GM23338 (cell line): ENCODE results near the gene SLC44A1. TPM values are rescaled to one million over a fixed set of nuclear protein-coding genes. Genes with fewer than 3 reads are reported as not detected.
A peak's percentile ranks its signal among the peaks of the same experiment; 100 is the strongest.

Experiments used
- ATAC-seq: fragments of 200-7000 bp; cut with Tn5 transposase; 3 replicates; pipeline ENCODE4 v1.9.1; 2020
- DNase-seq: peaks from one replicate; pipeline ENCODE4 v3.0.0-alpha.2; 2015; ENCODE audit warnings: low spot score
- H2AFZ ChIP-seq: fragments of 200-600 bp; sonication (generic); 2 replicates; pipeline ENCODE4 v1.8.0; 2016; ENCODE audit warnings: antibody characterized with exemption, mild to moderate bottlenecking, moderate library complexity
- H3F3A ChIP-seq: fragments of 200-600 bp; sonication (generic); replicated peaks from 2 replicates; pipeline ENCODE4 v1.8.0; 2017; ENCODE audit warnings: antibody characterized with exemption, mixed run types, low read depth
- H3K27ac ChIP-seq: fragments of 200-600 bp; sonication (generic); 2 replicates; pipeline ENCODE4 v1.6.1; 2016; ENCODE audit warnings: low read depth
- H3K27me3 ChIP-seq: fragments of 200-600 bp; sonication (generic); 2 replicates; pipeline ENCODE4 v1.8.0; 2016; ENCODE audit warnings: mild to moderate bottlenecking, mixed run types, moderate library complexity; ENCODE audit not compliant: insufficient read depth
- H3K36me3 ChIP-seq: fragments of 200-600 bp; sonication (generic); 2 replicates; pipeline ENCODE4 v1.8.0; 2016; ENCODE audit warnings: mild to moderate bottlenecking; ENCODE audit not compliant: insufficient read depth
- H3K4me1 ChIP-seq: fragments of 200-600 bp; sonication (generic); 2 replicates; pipeline ENCODE4 v1.8.0; 2016; ENCODE audit warnings: mild to moderate bottlenecking, moderate library complexity; ENCODE audit not compliant: insufficient read depth
- H3K4me2 ChIP-seq: fragments of 200-600 bp; sonication (generic); 2 replicates; pipeline ENCODE4 v1.7.1; 2017; ENCODE audit warnings: mixed run types
- H3K4me3 ChIP-seq: fragments of 200-600 bp; sonication (generic); 2 replicates; pipeline ENCODE4 v1.6.1; 2016; ENCODE audit warnings: mixed run types
- H3K79me2 ChIP-seq: fragments of 200-600 bp; sonication (generic); replicated peaks from 2 replicates; pipeline ENCODE4 v1.8.0; 2017; ENCODE audit warnings: mild to moderate bottlenecking; ENCODE audit not compliant: insufficient read depth
- H3K9me2 ChIP-seq: fragments of 200-600 bp; sonication (generic); 2 replicates; pipeline ENCODE4 v1.8.0; 2017; ENCODE audit not compliant: insufficient read depth
- H4K20me1 ChIP-seq: fragments of 200-600 bp; sonication (generic); replicated peaks from 2 replicates; pipeline ENCODE4 v1.8.0; 2017; ENCODE audit warnings: mild to moderate bottlenecking; ENCODE audit not compliant: insufficient read depth
- H3K27ac Mint-ChIP-seq: 2 replicates; pipeline ENCODE4 v1.8.0; 2020; ENCODE audit warnings: inconsistent platforms, mild to moderate bottlenecking, moderate library complexity, mixed read lengths
- H3K27me3 Mint-ChIP-seq: 3 replicates; pipeline ENCODE4 v1.8.0; 2022; ENCODE audit warnings: low read depth, mild to moderate bottlenecking, moderate library complexity, mixed read lengths, inconsistent platforms; ENCODE audit not compliant: insufficient read depth, poor library complexity
- H3K36me3 Mint-ChIP-seq: 3 replicates; pipeline ENCODE4 v1.8.0; 2021; ENCODE audit warnings: low read depth, mild to moderate bottlenecking, inconsistent platforms, moderate library complexity, mixed read lengths
- H3K4me1 Mint-ChIP-seq: 3 replicates; pipeline ENCODE4 v1.8.0; 2020; ENCODE audit warnings: mild to moderate bottlenecking, inconsistent platforms, mixed read lengths
- H3K4me3 Mint-ChIP-seq: 3 replicates; pipeline ENCODE4 v1.8.0; 2021; ENCODE audit warnings: moderate library complexity, mild to moderate bottlenecking, inconsistent platforms, mixed read lengths
- H3K9me3 Mint-ChIP-seq: 3 replicates; pipeline ENCODE4 v1.8.0; 2020; ENCODE audit warnings: moderate library complexity, mild to moderate bottlenecking, inconsistent platforms, mixed read lengths
- EZH2 ChIP-seq: fragments of 200-600 bp; sonication (generic); IDR thresholded peaks from one replicate; pipeline ENCODE4 v1.8.0; 2017; ENCODE audit warnings: antibody characterized with exemption, mild to moderate bottlenecking, low read depth; ENCODE audit not compliant: unreplicated experiment
- EZH2phosphoT487 ChIP-seq: fragments of 200-600 bp; sonication (generic); IDR thresholded peaks from one replicate; pipeline ENCODE4 v1.8.1; 2018; ENCODE audit warnings: antibody characterized with exemption; ENCODE audit not compliant: unreplicated experiment
- JUNB ChIP-seq: IDR thresholded peaks from one replicate; pipeline ENCODE4 v1.6.1; 2016; ENCODE audit warnings: antibody characterized with exemption; ENCODE audit not compliant: unreplicated experiment
- NANOG ChIP-seq: IDR thresholded peaks from 2 replicates; pipeline ENCODE4 v1.6.1; 2016; ENCODE audit warnings: antibody characterized with exemption, borderline replicate concordance
- POLR2AphosphoS5 ChIP-seq: IDR thresholded peaks from 2 replicates; pipeline ENCODE4 v1.6.1; 2016; ENCODE audit warnings: antibody characterized with exemption, low read depth
- ZNF114 ChIP-seq: fragments of 250-450 bp; sonication (Bioruptor Pico); IDR thresholded peaks from 2 replicates; pipeline ENCODE4 v1.5.0; 2020; ENCODE audit warnings: mild to moderate bottlenecking, moderate library complexity
- ZNF331 ChIP-seq: fragments of 250-450 bp; sonication (Bioruptor Pico); IDR thresholded peaks from 2 replicates; pipeline ENCODE4 v1.5.0; 2020; ENCODE audit warnings: low read depth, mild to moderate bottlenecking, moderate library complexity
- polyA plus RNA-seq: library from polyadenylated mRNA; unstranded; fragments of >200 nt; fragmentation: Nextera tagmentation; extraction: Ambion mirVana; gene quantifications from 2 replicates; pipeline ENCODE4 v1.2.1, GENCODE V29; 2016
- total RNA-seq: library from RNA; depleted of rRNA; stranded (reverse); fragments of >200 nt; shearing (Covaris generic); gene quantifications from 2 replicates; pipeline ENCODE4 v1.2.3, GENCODE V29; 2014
- TF ChIP-seq, protein P1 (sequence below): IDR thresholded peaks from one replicate; pipeline ENCODE4 v1.6.1; 2018; ENCODE audit warnings: antibody characterized with exemption; ENCODE audit not compliant: unreplicated experiment
- TF ChIP-seq, protein P2 (sequence below), 2 experiments: fragments of 200-600 bp in 1 of 2; sonication (generic) in 1 of 2; conservative IDR thresholded peaks; 2 replicates each; pipeline versions ENCODE4 v1.5.1 to v1.6.1; 2016 to 2017; ENCODE audit warnings: antibody characterized with exemption in 2 of 2, low read depth in 2 of 2, mild to moderate bottlenecking in 2 of 2, moderate library complexity in 1 of 2
- TF ChIP-seq, protein P3 (sequence below): IDR thresholded peaks from 2 replicates; pipeline ENCODE4 v1.6.1; 2016; ENCODE audit warnings: antibody characterized with exemption

SLC44A1 gene
- total and polyA plus RNA-seq, 2 experiments from 2014 or later, result 14.9 to 75.0 TPM

DNA sequence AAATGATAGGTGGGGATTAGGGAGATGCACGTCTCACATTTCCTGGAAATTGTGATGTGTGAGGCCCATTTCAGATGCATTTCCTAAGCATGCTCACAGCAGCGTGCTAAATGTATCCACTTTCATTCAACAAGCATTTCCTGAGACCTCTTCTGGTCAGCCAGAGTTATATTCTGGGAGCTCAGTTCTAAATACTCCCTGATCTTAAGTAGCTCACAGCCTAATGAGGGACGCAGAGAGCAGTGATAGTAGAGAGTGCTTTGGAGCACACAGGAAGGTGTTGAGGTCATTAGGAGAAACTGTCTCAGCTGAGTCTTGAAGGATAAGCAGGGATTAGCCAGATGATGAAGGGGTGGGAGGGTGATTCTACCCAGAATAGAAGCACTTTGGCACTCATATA is 157.2 kb downstream of the SLC44A1 start:
- H3K27me3 Mint-ChIP-seq, result peaks cover 2% of the 10 kb centered on the region
- peaks cover 63% of the 10 kb centered on the region for H3K4me1 ChIP-seq
- H3K36me3 ChIP-seq, result no peaks in the 10 kb centered on the region
- H3K4me1 Mint-ChIP-seq, result peaks cover 59% of the 10 kb centered on the region
- H2AFZ ChIP-seq, result no peak overlapping the region
- H3K79me2 ChIP-seq, result no peaks in the 10 kb centered on the region
- H4K20me1 ChIP-seq, result no peaks in the 10 kb centered on the region
- H3K4me3 ChIP-seq, result no peak overlapping the region
- peaks cover 8% of the 10 kb centered on the region; the same call in 1 of the 2 replicates for H3F3A ChIP-seq
- DNase-seq, result peak; percentile 23
- peak overlapping the region; percentile 7; the same call in 1 of the 2 replicates for H3K4me2 ChIP-seq
- H3K27ac Mint-ChIP-seq, result no peak overlapping the region; the same call in 1 of the 2 replicates
- H3K36me3 Mint-ChIP-seq, result peaks cover 3% of the 10 kb centered on the region; the same call in 2 of the 3 replicates
- peak; percentile 15; the same call in 2 of the 3 replicates for ATAC-seq
- TF ChIP-seq, protein P1, sequence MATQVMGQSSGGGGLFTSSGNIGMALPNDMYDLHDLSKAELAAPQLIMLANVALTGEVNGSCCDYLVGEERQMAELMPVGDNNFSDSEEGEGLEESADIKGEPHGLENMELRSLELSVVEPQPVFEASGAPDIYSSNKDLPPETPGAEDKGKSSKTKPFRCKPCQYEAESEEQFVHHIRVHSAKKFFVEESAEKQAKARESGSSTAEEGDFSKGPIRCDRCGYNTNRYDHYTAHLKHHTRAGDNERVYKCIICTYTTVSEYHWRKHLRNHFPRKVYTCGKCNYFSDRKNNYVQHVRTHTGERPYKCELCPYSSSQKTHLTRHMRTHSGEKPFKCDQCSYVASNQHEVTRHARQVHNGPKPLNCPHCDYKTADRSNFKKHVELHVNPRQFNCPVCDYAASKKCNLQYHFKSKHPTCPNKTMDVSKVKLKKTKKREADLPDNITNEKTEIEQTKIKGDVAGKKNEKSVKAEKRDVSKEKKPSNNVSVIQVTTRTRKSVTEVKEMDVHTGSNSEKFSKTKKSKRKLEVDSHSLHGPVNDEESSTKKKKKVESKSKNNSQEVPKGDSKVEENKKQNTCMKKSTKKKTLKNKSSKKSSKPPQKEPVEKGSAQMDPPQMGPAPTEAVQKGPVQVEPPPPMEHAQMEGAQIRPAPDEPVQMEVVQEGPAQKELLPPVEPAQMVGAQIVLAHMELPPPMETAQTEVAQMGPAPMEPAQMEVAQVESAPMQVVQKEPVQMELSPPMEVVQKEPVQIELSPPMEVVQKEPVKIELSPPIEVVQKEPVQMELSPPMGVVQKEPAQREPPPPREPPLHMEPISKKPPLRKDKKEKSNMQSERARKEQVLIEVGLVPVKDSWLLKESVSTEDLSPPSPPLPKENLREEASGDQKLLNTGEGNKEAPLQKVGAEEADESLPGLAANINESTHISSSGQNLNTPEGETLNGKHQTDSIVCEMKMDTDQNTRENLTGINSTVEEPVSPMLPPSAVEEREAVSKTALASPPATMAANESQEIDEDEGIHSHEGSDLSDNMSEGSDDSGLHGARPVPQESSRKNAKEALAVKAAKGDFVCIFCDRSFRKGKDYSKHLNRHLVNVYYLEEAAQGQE, result no peak
- TF ChIP-seq ZNF331 (no peak), EZH2 (no peak)
- TF ChIP-seq, protein P2, sequence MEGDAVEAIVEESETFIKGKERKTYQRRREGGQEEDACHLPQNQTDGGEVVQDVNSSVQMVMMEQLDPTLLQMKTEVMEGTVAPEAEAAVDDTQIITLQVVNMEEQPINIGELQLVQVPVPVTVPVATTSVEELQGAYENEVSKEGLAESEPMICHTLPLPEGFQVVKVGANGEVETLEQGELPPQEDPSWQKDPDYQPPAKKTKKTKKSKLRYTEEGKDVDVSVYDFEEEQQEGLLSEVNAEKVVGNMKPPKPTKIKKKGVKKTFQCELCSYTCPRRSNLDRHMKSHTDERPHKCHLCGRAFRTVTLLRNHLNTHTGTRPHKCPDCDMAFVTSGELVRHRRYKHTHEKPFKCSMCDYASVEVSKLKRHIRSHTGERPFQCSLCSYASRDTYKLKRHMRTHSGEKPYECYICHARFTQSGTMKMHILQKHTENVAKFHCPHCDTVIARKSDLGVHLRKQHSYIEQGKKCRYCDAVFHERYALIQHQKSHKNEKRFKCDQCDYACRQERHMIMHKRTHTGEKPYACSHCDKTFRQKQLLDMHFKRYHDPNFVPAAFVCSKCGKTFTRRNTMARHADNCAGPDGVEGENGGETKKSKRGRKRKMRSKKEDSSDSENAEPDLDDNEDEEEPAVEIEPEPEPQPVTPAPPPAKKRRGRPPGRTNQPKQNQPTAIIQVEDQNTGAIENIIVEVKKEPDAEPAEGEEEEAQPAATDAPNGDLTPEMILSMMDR (conservative IDR thresholded peaks at IDR 0.05; ENCODE audit: low read depth in 2 of 2), result peak in 1 of 2 experiments; percentile 26; a peak in 2 of 4 replicates
- no peaks in the 10 kb centered on the region for H3K27me3 ChIP-seq
- H3K9me3 Mint-ChIP-seq, result peaks cover under 1% of the 10 kb centered on the region; the same call in 1 of the 3 replicates
- H3K9me2 ChIP-seq, result no peaks in the 10 kb centered on the region
- H3K27ac ChIP-seq, result peak overlapping the region; percentile 67
- no peak overlapping the region for H3K4me3 Mint-ChIP-seq

DNA sequence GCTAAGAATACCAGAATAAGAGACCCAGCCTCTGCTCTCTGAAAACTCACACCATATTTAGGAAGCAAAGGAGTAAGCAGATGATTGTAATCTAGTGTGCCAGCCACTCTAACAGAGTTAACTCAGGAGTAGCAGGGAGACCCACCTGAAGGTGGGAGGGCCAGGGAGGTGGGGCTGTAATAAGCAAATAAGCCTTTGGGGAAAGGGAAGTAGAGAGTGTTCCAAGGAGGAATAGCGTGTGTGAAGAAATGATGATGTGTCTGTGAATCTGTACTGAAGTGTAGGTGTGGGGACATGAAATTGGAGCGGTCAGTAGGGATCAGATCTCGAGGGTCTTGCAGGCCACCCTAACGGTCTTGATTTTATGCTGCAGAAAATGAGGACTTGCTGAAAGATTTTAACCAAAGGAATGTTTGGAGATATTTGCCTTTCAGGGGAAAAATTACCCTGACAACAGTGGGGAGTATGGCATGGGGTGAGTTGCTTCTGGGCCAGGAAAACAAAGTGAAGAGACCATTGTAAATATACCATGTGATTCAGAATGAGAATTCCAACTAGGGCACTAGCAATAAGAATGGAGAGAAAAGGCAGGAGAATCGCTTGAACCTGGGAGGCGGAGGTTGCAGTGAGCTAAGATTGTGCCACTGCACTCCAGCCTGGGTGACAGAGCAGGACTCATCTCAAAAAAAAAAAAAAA is 159.2 kb downstream of the SLC44A1 start:
- Mint-ChIP-seq H3K27me3 (no peaks in the 10 kb centered on the region), H3K4me1 (peaks cover 47% of the 10 kb centered on the region), H3K4me3 (peak overlapping the region; percentile 39), H3K36me3 (peaks cover 6% of the 10 kb centered on the region; the same call in 2 of the 3 replicates), H3K9me3 (peaks cover 8% of the 10 kb centered on the region; the same call in 2 of the 3 replicates), H3K27ac (peak overlapping the region; percentile 88)
- H2AFZ ChIP-seq, result no peak overlapping the region
- peak; percentile 82 for ATAC-seq
- H3K4me2 ChIP-seq, result peak overlapping the region; percentile 54
- H3K27me3 ChIP-seq, result no peaks in the 10 kb centered on the region
- H3K4me1 ChIP-seq, result peaks cover 58% of the 10 kb centered on the region
- peak overlapping the region; percentile 89 for H3K27ac ChIP-seq
- peaks cover 8% of the 10 kb centered on the region; the same call in 1 of the 2 replicates for H3F3A ChIP-seq
- TF ChIP-seq ZNF114 (CRISPR knock-in tag) (no peak), EZH2phosphoT487 (no peak), JUNB (no peak), NANOG (no peak), POLR2AphosphoS5 (no peak)
- TF ChIP-seq, protein P1, result no peak
- TF ChIP-seq, protein P2 (conservative IDR thresholded peaks at IDR 0.05; ENCODE audit: low read depth in 2 of 2), result no peak
- TF ChIP-seq, protein P3, sequence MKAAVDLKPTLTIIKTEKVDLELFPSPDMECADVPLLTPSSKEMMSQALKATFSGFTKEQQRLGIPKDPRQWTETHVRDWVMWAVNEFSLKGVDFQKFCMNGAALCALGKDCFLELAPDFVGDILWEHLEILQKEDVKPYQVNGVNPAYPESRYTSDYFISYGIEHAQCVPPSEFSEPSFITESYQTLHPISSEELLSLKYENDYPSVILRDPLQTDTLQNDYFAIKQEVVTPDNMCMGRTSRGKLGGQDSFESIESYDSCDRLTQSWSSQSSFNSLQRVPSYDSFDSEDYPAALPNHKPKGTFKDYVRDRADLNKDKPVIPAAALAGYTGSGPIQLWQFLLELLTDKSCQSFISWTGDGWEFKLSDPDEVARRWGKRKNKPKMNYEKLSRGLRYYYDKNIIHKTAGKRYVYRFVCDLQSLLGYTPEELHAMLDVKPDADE, result no peak
- DNase-seq, result peak; percentile 82
- H3K36me3 ChIP-seq, result no peaks in the 10 kb centered on the region
- no peaks in the 10 kb centered on the region for H4K20me1 ChIP-seq
- no peaks in the 10 kb centered on the region for H3K9me2 ChIP-seq
- H3K4me3 ChIP-seq, result peak overlapping the region; percentile 27
- no peaks in the 10 kb centered on the region for H3K79me2 ChIP-seq
